ENCODE results near the gene RENBP. TPM values are rescaled to one million over a fixed set of nuclear protein-coding genes. Genes with fewer than 3 reads are reported as not detected.

The RENBP gene
- total and polyA plus RNA-seq, 9 of the 15 experiments (the other 6 are each of a cell fraction or from before 2014, with no cell fraction given), result 0.07 to 14.8 (median 10.6) TPM; not detected in 1

DNA sequence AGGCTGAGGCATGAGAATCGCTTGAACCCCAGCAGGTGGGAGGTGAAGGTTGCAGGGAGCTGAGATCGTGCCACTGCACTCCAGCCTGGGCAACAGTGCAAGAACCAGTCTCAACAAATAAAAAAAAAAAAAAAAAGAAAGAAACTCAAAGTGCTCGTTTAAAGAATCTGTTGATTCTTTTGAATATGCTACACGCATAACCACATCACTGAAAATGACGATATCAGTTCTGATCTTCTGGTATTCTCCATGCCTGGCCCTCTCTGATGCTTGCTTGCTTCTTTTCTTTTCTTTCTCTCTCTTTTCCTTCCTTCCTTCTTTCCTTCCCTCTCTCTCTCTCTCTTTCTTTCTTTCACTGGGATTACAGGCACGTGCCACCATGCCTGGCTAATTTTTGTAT lies 32.6 kb downstream of the RENBP start (continued):
- no peak for TF ChIP-seq CBX2 (IDR thresholded peaks at IDR 0.05; ENCODE audit: insufficient read depth, low read length, poor library complexity, severe bottlenecking)
- TF ChIP-seq, protein P1, sequence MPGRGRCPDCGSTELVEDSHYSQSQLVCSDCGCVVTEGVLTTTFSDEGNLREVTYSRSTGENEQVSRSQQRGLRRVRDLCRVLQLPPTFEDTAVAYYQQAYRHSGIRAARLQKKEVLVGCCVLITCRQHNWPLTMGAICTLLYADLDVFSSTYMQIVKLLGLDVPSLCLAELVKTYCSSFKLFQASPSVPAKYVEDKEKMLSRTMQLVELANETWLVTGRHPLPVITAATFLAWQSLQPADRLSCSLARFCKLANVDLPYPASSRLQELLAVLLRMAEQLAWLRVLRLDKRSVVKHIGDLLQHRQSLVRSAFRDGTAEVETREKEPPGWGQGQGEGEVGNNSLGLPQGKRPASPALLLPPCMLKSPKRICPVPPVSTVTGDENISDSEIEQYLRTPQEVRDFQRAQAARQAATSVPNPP (IDR thresholded peaks at IDR 0.05; ENCODE audit: borderline replicate concordance, insufficient read depth, insufficient read length), result no peak
- no peak for TF ChIP-seq ZNF764 (CRISPR knock-in tag; IDR thresholded peaks at IDR 0.05; ENCODE audit: low read depth)
- TF ChIP-seq, protein P2, sequence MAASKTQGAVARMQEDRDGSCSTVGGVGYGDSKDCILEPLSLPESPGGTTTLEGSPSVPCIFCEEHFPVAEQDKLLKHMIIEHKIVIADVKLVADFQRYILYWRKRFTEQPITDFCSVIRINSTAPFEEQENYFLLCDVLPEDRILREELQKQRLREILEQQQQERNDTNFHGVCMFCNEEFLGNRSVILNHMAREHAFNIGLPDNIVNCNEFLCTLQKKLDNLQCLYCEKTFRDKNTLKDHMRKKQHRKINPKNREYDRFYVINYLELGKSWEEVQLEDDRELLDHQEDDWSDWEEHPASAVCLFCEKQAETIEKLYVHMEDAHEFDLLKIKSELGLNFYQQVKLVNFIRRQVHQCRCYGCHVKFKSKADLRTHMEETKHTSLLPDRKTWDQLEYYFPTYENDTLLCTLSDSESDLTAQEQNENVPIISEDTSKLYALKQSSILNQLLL (CRISPR knock-in tag; IDR thresholded peaks at IDR 0.05; ENCODE audit: borderline replicate concordance), result no peak
- no peak for TF ChIP-seq NUFIP1 (IDR thresholded peaks at IDR 0.05; ENCODE audit: partially characterized antibody)
- TF ChIP-seq ARNT (IDR thresholded peaks at IDR 0.05), result no peak

DNA sequence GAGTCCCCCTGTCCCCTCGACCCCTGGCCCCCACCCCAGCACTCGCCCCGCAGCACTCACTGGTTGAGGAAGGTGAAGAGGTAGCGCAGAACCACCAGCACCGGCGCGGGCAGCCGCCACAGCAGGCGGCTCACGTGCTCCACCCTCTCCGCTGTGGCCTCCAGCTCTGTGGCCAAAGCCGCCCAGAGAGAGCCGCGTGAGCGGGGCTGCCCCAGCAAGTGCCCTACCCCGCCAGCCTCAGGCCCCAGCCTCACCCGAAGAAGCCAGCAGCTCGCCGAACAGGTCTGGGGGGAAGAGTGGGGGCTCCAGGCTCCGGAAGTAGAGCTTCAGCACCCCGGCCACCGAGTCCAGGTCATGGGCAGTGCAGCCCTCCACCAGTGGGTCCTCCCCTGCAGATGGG lies 34.0 kb downstream of the RENBP start:
- no peak overlapping the region for H3K4me3 ChIP-seq
- no peak overlapping the region for H3K27ac ChIP-seq (ENCODE audit: extremely low read depth, low read depth, low read length)
- H3K27me3 ChIP-seq (ENCODE audit: control insufficient read depth in 2 of 2, insufficient read depth in 2 of 2, low read length in 2 of 2), result no peaks in the 10 kb centered on the region
- H3K4me1 ChIP-seq (replicated peaks in 1 of 2; ENCODE audit: control insufficient read depth in 2 of 2, insufficient read depth in 2 of 2, low read length in 2 of 2), result peaks cover 0 to 54% of the 10 kb centered on the region in 2 experiments; a peak in 3 of 5 replicates
- no peaks in the 10 kb centered on the region for H3K79me2 ChIP-seq (ENCODE audit: control insufficient read depth, insufficient read depth, low read length)
- ATAC-seq (no peak), FAIRE-seq (no peak), DNase-seq (ENCODE audit: extremely low read depth in 1 of 4, low spot score in 3 of 4) (no peak)
- TF ChIP-seq HNRNPL (IDR thresholded peaks at IDR 0.05; ENCODE audit: low read depth, low read length), result peak; percentile 5; the same call in 1 of the 2 replicates
- TF ChIP-seq, protein P3, sequence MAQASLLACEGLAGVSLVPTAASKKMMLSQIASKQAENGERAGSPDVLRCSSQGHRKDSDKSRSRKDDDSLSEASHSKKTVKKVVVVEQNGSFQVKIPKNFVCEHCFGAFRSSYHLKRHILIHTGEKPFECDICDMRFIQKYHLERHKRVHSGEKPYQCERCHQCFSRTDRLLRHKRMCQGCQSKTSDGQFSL (CRISPR knock-in tag; IDR thresholded peaks at IDR 0.05), result no peak
- TF ChIP-seq, protein P3 (tag; IDR thresholded peaks at IDR 0.05), result no peak
- no peak overlapping the region for H2AFZ ChIP-seq (ENCODE audit: low read depth, low read length)
- H3K9ac ChIP-seq (ENCODE audit: insufficient read depth in 1 of 2, low read depth in 2 of 2, low read length in 2 of 2), result no peak overlapping the region
- 100% methylated on average over 4 of the region's 22 CpGs for WGBS (ENCODE audit: insufficient coverage, low coverage, missing lambda C conversion rate)
- H3K4me2 ChIP-seq (ENCODE audit: insufficient read depth, low read length), result no peak overlapping the region
- BruUV-seq (replicated peaks), result no TSS peak
- ChIA-PET CTCF (ENCODE audit: low intra/inter-chr PET ratio) (no interaction called here), POLR2A (interaction anchor here (0.6 to 1.2 kb wide), 2 partner anchors 15 to 32 kb away, joined by 3 read pairs; no protein-coding TSS in a partner anchor)
- H3K9me1 ChIP-seq (ENCODE audit: control insufficient read depth, insufficient read depth, low read length), result no peaks in the 10 kb centered on the region
- H4K20me1 ChIP-seq (replicated peaks; ENCODE audit: control insufficient read depth, insufficient read depth, low read length), result peaks cover 5% of the 10 kb centered on the region; the same call in 1 of the 2 replicates
- in situ Hi-C loops (cut with MboI) (no loop called here), intact Hi-C loops (cut with micrococcal nuclease) (no loop called here)
- H3K36me3 ChIP-seq (ENCODE audit: control insufficient read depth, insufficient read depth, low read length), result peaks cover 18% of the 10 kb centered on the region; the same call in 2 of the 3 replicates
- no peaks in the 10 kb centered on the region for H3K9me3 ChIP-seq (replicated peaks; ENCODE audit: control insufficient read depth, insufficient read depth, low read depth, low read length)
